GM18511 (cell line): ENCODE data around the gene MAN1A1.
"Not testable (repeated sequence)": the region's sequence is repeated elsewhere in the genome, so short reads cannot be mapped to it uniquely, and the experiment has no call there.

Experiments
- ATAC-seq: cut with Tn5 transposase; IDR thresholded peaks from one replicate; pipeline ENCODE4 v1.9.1; 2021; ENCODE audit warnings: mild to moderate bottlenecking, moderate library complexity; ENCODE audit not compliant: unreplicated experiment

Gene MAN1A1

GRCh38 chr6:119174879-119175817, 174.4 kb downstream of the MAN1A1 start:
- ATAC-seq: no peak

- no peak for ATAC-seq
Observed at GRCh38 chr6:119174085-119174445, 175.5 kb downstream of the MAN1A1 start.

- ATAC-seq: no peak
Observed at GRCh38 chr6:119173249-119174084, 176.1 kb downstream of the MAN1A1 start.

GRCh38 chr6:119172824-119173223, 176.7 kb downstream of the MAN1A1 start:
- ATAC-seq: no peak

GRCh38 chr6:119171864-119172588, 177.5 kb downstream of the MAN1A1 start:
- ATAC-seq: no peak

GRCh38 chr6:119171088-119171841, 178.3 kb downstream of the MAN1A1 start:
- no peak for ATAC-seq

- no peak for ATAC-seq
Observed at GRCh38 chr6:119170447-119171087, 179.0 kb downstream of the MAN1A1 start.

- no peak for ATAC-seq
Observed at GRCh38 chr6:119170103-119170446, 179.5 kb downstream of the MAN1A1 start.

GRCh38 chr6:119169355-119169754, 180.2 kb downstream of the MAN1A1 start:
- not testable (repeated sequence) for ATAC-seq

GRCh38 chr6:119166024-119166784, 183.4 kb downstream of the MAN1A1 start:
- no peak for ATAC-seq

GRCh38 chr6:119163006-119163405, 186.6 kb downstream of the MAN1A1 start:
- ATAC-seq: no peak

- peak; percentile 75 for ATAC-seq
Observed at GRCh38 chr6:119162134-119162775, 187.3 kb downstream of the MAN1A1 start.

GRCh38 chr6:119161438-119161837, 188.1 kb downstream of the MAN1A1 start:
- no peak for ATAC-seq

- ATAC-seq: no peak
Observed at GRCh38 chr6:119160911-119161310, 188.7 kb downstream of the MAN1A1 start.

GRCh38 chr6:119158057-119158848, 191.3 kb downstream of the MAN1A1 start:
- ATAC-seq: no peak

- no peak for ATAC-seq
Observed at GRCh38 chr6:119157506-119157815, 192.1 kb downstream of the MAN1A1 start.

- no peak for ATAC-seq
Observed at GRCh38 chr6:119156757-119157505, 192.6 kb downstream of the MAN1A1 start.
